ENCODE results near the gene ARHGEF28. TPM values are rescaled to one million over a fixed set of nuclear protein-coding genes. Genes with fewer than 3 reads are reported as not detected.

ARHGEF28 gene
- total RNA-seq, 1 donor from 2014 or later = 0.11 TPM

DNA sequence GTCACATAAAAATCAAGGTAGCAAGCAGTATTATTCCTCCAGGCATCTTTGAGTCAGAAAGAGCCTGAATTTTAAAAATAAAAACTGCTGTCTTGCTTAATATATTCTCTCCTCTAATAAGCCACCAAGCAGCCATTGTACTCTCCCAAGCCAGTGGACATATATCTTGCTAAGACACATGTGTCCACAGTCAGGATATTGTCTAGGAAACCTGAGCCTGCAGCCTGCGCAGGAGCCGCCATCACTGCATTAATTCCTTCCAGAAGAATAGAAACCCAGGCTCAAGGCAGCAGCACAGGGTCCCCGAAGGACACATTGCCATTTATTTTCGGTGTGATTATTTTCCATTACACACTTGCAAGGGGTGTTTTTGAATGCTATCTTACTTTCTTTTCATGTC, 345.3 kb downstream of the ARHGEF28 start:
- Histone ChIP-seq H3K9ac (no peak overlapping the region), H3K36me3 (no peaks in the 10 kb centered on the region), H3K79me2 (ENCODE audit: low read depth) (no peaks in the 10 kb centered on the region), H2AFZ (replicated peaks) (no peak overlapping the region), H3K9me3 (ENCODE audit: low read depth) (no peaks in the 10 kb centered on the region), H3K27ac (no peak overlapping the region), H3K27me3 (no peaks in the 10 kb centered on the region), H3K4me1 (peaks cover 9% of the 10 kb centered on the region), H3K4me2 (no peak overlapping the region), H3K4me3 (no peak overlapping the region), H4K20me1 (ENCODE audit: low read depth) (no peaks in the 10 kb centered on the region), H3F3A (ENCODE audit: low read depth) (no peaks in the 10 kb centered on the region)
- no peak for DNase-seq (ENCODE audit: low spot score)
- Mint-ChIP-seq H3K9me3 (no peaks in the 10 kb centered on the region), H3K27me3 (ENCODE audit: insufficient read depth, low read depth) (peaks cover 6% of the 10 kb centered on the region), H3K4me1 (peaks cover 8% of the 10 kb centered on the region), H3K36me3 (no peaks in the 10 kb centered on the region), H3K4me3 (no peak overlapping the region), H3K27ac (no peak overlapping the region)
- no peak for TF ChIP-seq EZH2phosphoT487 (IDR thresholded peaks at IDR 0.05)
- no peak for TF ChIP-seq EZH2 (IDR thresholded peaks at IDR 0.05)
- TF ChIP-seq, protein P1, sequence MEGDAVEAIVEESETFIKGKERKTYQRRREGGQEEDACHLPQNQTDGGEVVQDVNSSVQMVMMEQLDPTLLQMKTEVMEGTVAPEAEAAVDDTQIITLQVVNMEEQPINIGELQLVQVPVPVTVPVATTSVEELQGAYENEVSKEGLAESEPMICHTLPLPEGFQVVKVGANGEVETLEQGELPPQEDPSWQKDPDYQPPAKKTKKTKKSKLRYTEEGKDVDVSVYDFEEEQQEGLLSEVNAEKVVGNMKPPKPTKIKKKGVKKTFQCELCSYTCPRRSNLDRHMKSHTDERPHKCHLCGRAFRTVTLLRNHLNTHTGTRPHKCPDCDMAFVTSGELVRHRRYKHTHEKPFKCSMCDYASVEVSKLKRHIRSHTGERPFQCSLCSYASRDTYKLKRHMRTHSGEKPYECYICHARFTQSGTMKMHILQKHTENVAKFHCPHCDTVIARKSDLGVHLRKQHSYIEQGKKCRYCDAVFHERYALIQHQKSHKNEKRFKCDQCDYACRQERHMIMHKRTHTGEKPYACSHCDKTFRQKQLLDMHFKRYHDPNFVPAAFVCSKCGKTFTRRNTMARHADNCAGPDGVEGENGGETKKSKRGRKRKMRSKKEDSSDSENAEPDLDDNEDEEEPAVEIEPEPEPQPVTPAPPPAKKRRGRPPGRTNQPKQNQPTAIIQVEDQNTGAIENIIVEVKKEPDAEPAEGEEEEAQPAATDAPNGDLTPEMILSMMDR (IDR thresholded peaks at IDR 0.05) = no peak

DNA sequence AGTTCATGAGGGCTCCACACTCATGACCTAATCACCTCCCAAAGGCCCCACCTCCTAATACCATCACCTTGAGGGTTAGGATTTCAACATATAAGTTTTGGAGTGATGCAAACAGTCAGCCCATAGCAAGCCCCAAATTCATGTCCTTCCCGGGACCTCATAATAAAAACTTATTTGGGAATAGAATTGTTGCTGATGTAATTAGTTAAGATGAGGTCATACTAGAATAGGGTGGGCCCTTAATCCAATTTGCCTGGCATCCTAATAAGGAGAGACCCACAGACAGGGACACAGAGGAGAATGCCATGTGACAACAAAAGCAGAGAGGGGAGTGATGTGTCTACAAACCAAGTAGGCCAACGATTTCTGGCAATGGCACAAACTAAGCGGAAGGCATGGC, 347.1 kb downstream of the ARHGEF28 start:
- Histone ChIP-seq H3K4me3 (no peak overlapping the region), H4K20me1 (ENCODE audit: low read depth) (no peaks in the 10 kb centered on the region), H3K4me1 (peaks cover 9% of the 10 kb centered on the region), H3K27me3 (no peaks in the 10 kb centered on the region), H3K4me2 (no peak overlapping the region), H3K9ac (no peak overlapping the region), H2AFZ (replicated peaks) (no peak overlapping the region), H3K27ac (no peak overlapping the region), H3F3A (ENCODE audit: low read depth) (no peaks in the 10 kb centered on the region), H3K79me2 (ENCODE audit: low read depth) (no peaks in the 10 kb centered on the region), H3K9me3 (ENCODE audit: low read depth) (no peaks in the 10 kb centered on the region), H3K36me3 (no peaks in the 10 kb centered on the region)
- Mint-ChIP-seq H3K27ac (no peak overlapping the region), H3K9me3 (no peaks in the 10 kb centered on the region), H3K4me3 (no peak overlapping the region), H3K36me3 (no peaks in the 10 kb centered on the region), H3K27me3 (ENCODE audit: insufficient read depth, low read depth) (peaks cover 3% of the 10 kb centered on the region), H3K4me1 (peaks cover 8% of the 10 kb centered on the region)
- TF ChIP-seq EZH2phosphoT487 (IDR thresholded peaks at IDR 0.05) (no peak), EZH2 (IDR thresholded peaks at IDR 0.05) (no peak)
- TF ChIP-seq, protein P1 (IDR thresholded peaks at IDR 0.05) = no peak
- no peak for DNase-seq (ENCODE audit: low spot score)

GRCh38 chr5:73974871-73975360, 348.9 kb downstream of the ARHGEF28 start:
- Histone ChIP-seq H3K9ac (no peak overlapping the region), H3K4me1 (no peaks in the 10 kb centered on the region), H3K79me2 (ENCODE audit: low read depth) (no peaks in the 10 kb centered on the region), H3K9me3 (ENCODE audit: low read depth) (no peaks in the 10 kb centered on the region), H3K27me3 (no peaks in the 10 kb centered on the region), H4K20me1 (ENCODE audit: low read depth) (no peaks in the 10 kb centered on the region), H3K36me3 (no peaks in the 10 kb centered on the region), H3F3A (ENCODE audit: low read depth) (no peaks in the 10 kb centered on the region), H2AFZ (replicated peaks) (no peak overlapping the region), H3K27ac (no peak overlapping the region), H3K4me3 (no peak overlapping the region), H3K4me2 (no peak overlapping the region)
- H3K27ac Mint-ChIP-seq = no peak overlapping the region
- H3K36me3 Mint-ChIP-seq = no peaks in the 10 kb centered on the region
- H3K4me1 Mint-ChIP-seq = no peaks in the 10 kb centered on the region
- no peak overlapping the region for H3K4me3 Mint-ChIP-seq
- no peak for DNase-seq (ENCODE audit: low spot score)
- H3K27me3 Mint-ChIP-seq (ENCODE audit: insufficient read depth, low read depth) = peaks cover 3% of the 10 kb centered on the region
- H3K9me3 Mint-ChIP-seq = no peaks in the 10 kb centered on the region
- TF ChIP-seq EZH2 (IDR thresholded peaks at IDR 0.05) (no peak), EZH2phosphoT487 (IDR thresholded peaks at IDR 0.05) (no peak)
- TF ChIP-seq, protein P1 (IDR thresholded peaks at IDR 0.05) = no peak
